ENCODE results near the gene GSTCD. TPM values are rescaled to one million over a fixed set of nuclear protein-coding genes. Genes with fewer than 3 reads are reported as not detected.

Gene GSTCD
- total RNA-seq, 4 donors from 2014 or later = 8.2 to 19.6 (median 11.4) TPM

- no peak for DNase-seq (ENCODE audit: low spot score in 2 of 2)
- H3K9me3 ChIP-seq = no peaks in the 10 kb centered on the region
- H3K4me3 ChIP-seq = no peak overlapping the region
- H3K27ac ChIP-seq = no peak overlapping the region
- H3K27me3 ChIP-seq = no peaks in the 10 kb centered on the region
- TF ChIP-seq POLR2A (IDR thresholded peaks at IDR 0.05) = no peak
- 36% methylated on average over 2 of the region's 2 CpGs for WGBS
- H3K4me1 ChIP-seq = peaks cover 3% of the 10 kb centered on the region
- H3K36me3 ChIP-seq = no peaks in the 10 kb centered on the region
These were observed 170.1 kb downstream of the GSTCD start for GRCh38 chr4:105878668-105879067.

- WGBS = 82% methylated on average over 2 of the region's 2 CpGs
- H3K9me3 ChIP-seq = no peaks in the 10 kb centered on the region
- H3K27me3 ChIP-seq = no peaks in the 10 kb centered on the region
- no peak overlapping the region for H3K27ac ChIP-seq
- H3K36me3 ChIP-seq = no peaks in the 10 kb centered on the region
- no peaks in the 10 kb centered on the region for H3K4me1 ChIP-seq
- H3K4me3 ChIP-seq = no peak overlapping the region
- TF ChIP-seq, protein P1, sequence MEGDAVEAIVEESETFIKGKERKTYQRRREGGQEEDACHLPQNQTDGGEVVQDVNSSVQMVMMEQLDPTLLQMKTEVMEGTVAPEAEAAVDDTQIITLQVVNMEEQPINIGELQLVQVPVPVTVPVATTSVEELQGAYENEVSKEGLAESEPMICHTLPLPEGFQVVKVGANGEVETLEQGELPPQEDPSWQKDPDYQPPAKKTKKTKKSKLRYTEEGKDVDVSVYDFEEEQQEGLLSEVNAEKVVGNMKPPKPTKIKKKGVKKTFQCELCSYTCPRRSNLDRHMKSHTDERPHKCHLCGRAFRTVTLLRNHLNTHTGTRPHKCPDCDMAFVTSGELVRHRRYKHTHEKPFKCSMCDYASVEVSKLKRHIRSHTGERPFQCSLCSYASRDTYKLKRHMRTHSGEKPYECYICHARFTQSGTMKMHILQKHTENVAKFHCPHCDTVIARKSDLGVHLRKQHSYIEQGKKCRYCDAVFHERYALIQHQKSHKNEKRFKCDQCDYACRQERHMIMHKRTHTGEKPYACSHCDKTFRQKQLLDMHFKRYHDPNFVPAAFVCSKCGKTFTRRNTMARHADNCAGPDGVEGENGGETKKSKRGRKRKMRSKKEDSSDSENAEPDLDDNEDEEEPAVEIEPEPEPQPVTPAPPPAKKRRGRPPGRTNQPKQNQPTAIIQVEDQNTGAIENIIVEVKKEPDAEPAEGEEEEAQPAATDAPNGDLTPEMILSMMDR (IDR thresholded peaks at IDR 0.05) = no peak
- TF ChIP-seq POLR2AphosphoS5 (IDR thresholded peaks at IDR 0.05) = no peak
- TF ChIP-seq EP300 (IDR thresholded peaks at IDR 0.05) = no peak
- no peak for TF ChIP-seq POLR2A (IDR thresholded peaks at IDR 0.05)
- DNase-seq (ENCODE audit: low spot score in 2 of 2) = no peak
These were observed 178.9 kb downstream of the GSTCD start for GRCh38 chr4:105887508-105887907.

- H3K4me3 ChIP-seq = peak within 1 kb of the TSS; percentile 68
- peaks cover 13% of the 10 kb centered on the region for H3K27me3 ChIP-seq
- H3K4me1 ChIP-seq = peaks cover 31% of the 10 kb centered on the region
- H3K9me3 ChIP-seq = no peaks in the 10 kb centered on the region
- TF ChIP-seq, protein P1 (IDR thresholded peaks at IDR 0.05) = no peak
- no peak for TF ChIP-seq EP300 (IDR thresholded peaks at IDR 0.05)
- TF ChIP-seq POLR2A (IDR thresholded peaks at IDR 0.05) = no peak
- no peak for TF ChIP-seq POLR2AphosphoS5 (IDR thresholded peaks at IDR 0.05)
- H3K36me3 ChIP-seq = no peaks in the 10 kb centered on the region
- H3K27ac ChIP-seq = peak within 1 kb of the TSS; percentile 55
- WGBS = 1% methylated on average over 29 of the region's 56 CpGs
- DNase-seq (ENCODE audit: low spot score in 2 of 2) = no peak
These were observed 186.3 kb downstream of the GSTCD start, which contains the start of gene NPNT for GRCh38 chr4:105894660-105895582. NPNT (plus strand) TSS chr4:105895471; CDS start chr4:105895653, 182 bp downstream.

GRCh38 chr4:105895583-105896460 is 187.2 kb downstream of the GSTCD start:
- Histone ChIP-seq H3K9me3 (no peaks in the 10 kb centered on the region), H3K27me3 (peaks cover 13% of the 10 kb centered on the region), H3K36me3 (no peaks in the 10 kb centered on the region), H3K4me1 (peaks cover 31% of the 10 kb centered on the region), H3K4me3 (peak overlapping the region; percentile 68), H3K27ac (peak overlapping the region; percentile 55)
- peak in 1 of 2 donors; percentile 62 for DNase-seq (ENCODE audit: low spot score in 2 of 2)
- WGBS = under 1% methylated on average over 37 of the region's 84 CpGs
- TF ChIP-seq, protein P1 (IDR thresholded peaks at IDR 0.05) = no peak
- no peak for TF ChIP-seq POLR2A (IDR thresholded peaks at IDR 0.05)
- TF ChIP-seq EP300 (IDR thresholded peaks at IDR 0.05) = no peak
- TF ChIP-seq POLR2AphosphoS5 (IDR thresholded peaks at IDR 0.05) = no peak

GRCh38 chr4:105896461-105896942 is 187.9 kb downstream of the GSTCD start:
- peaks cover 31% of the 10 kb centered on the region for H3K4me1 ChIP-seq
- no peaks in the 10 kb centered on the region for H3K36me3 ChIP-seq
- 4% methylated on average over 17 of the region's 22 CpGs for WGBS
- TF ChIP-seq POLR2A (IDR thresholded peaks at IDR 0.05) = no peak
- H3K9me3 ChIP-seq = no peaks in the 10 kb centered on the region
- H3K27me3 ChIP-seq = peaks cover 13% of the 10 kb centered on the region
- DNase-seq (ENCODE audit: low spot score in 2 of 2) = no peak
- peak overlapping the region; percentile 68 for H3K4me3 ChIP-seq
- H3K27ac ChIP-seq = peak overlapping the region; percentile 55

Other genes starting within 250 kb of the GSTCD start
- 100 to 1,000 TPM in 2 of 4 donors, 10 to 100 TPM in 2; 85.4 to 170 (median 113) TPM for gene PPA2, start 234.7 kb upstream of the GSTCD start, total RNA-seq
- 1 to 10 TPM in 2 of 4 donors, under 1 TPM in 2; 0.59 to 3.5 (median 0.98) TPM for gene ARHGEF38, start 156.2 kb upstream of the GSTCD start, total RNA-seq
- gene INTS12, start 95 bp upstream of the GSTCD start, total RNA-seq = 10 to 100 TPM; 12.6 to 29.5 (median 23.0) TPM
- gene NPNT, start 186.7 kb downstream of the GSTCD start, total RNA-seq = 1 to 10 TPM; 3.6 to 6.6 (median 4.8) TPM